Activated CD4-positive, alpha-beta memory T cell treated with anti-CD3 and anti-CD28 coated beads, Interleukin-2, amount 10 ng/mL, durations not matched to agents 7 days and 5 days (primary cell): ENCODE measurements around the gene ACKR4. TPM values are rescaled to one million over a fixed set of nuclear protein-coding genes. Genes with fewer than 3 reads are reported as not detected.
"Not testable (repeated sequence)": the region's sequence is repeated elsewhere in the genome, so short reads cannot be mapped to it uniquely, and the experiment has no call there.

ENCODE experiments used
- CTCF ChIA-PET: fragments of 350-600 bp; sonication (Branson Sonifier 250); formaldehyde crosslinking; loops from one replicate; lab custom pipeline; 2021; ENCODE audit warnings: antibody characterized with exemption, inconsistent platforms; lab: Charles Lee
- POLR2A ChIA-PET: fragments of 350-600 bp; sonication (Branson Sonifier 250); formaldehyde crosslinking; loops from one replicate; lab custom pipeline; 2021; ENCODE audit warnings: antibody characterized with exemption; lab: Charles Lee
- DNase-seq: peaks from one replicate; pipeline ENCODE4 v3.0.0-alpha.2; 2020
- H3K27ac Mint-ChIP-seq: one replicate; pipeline ENCODE4 v1.8.0; 2021; ENCODE audit warnings: mild to moderate bottlenecking, mixed read lengths
- H3K27me3 Mint-ChIP-seq: one replicate; pipeline ENCODE4 v1.8.0; 2021; ENCODE audit warnings: mixed read lengths
- H3K36me3 Mint-ChIP-seq: one replicate; pipeline ENCODE4 v1.8.0; 2021; ENCODE audit warnings: low read depth, mixed read lengths
- H3K4me1 Mint-ChIP-seq: one replicate; pipeline ENCODE4 v1.8.0; 2021; ENCODE audit warnings: mixed read lengths
- H3K4me3 Mint-ChIP-seq: one replicate; pipeline ENCODE4 v1.8.0; 2021; ENCODE audit warnings: mild to moderate bottlenecking, mixed read lengths
- H3K9me3 Mint-ChIP-seq: one replicate; pipeline ENCODE4 v1.8.0; 2021; ENCODE audit warnings: mixed read lengths
- total RNA-seq, 2 experiments: library from RNA; stranded (reverse); gene quantifications; one replicate each; pipeline ENCODE4 v1.2.3, GENCODE V29; 2021

Gene ACKR4
- total RNA-seq = not detected

DNA sequence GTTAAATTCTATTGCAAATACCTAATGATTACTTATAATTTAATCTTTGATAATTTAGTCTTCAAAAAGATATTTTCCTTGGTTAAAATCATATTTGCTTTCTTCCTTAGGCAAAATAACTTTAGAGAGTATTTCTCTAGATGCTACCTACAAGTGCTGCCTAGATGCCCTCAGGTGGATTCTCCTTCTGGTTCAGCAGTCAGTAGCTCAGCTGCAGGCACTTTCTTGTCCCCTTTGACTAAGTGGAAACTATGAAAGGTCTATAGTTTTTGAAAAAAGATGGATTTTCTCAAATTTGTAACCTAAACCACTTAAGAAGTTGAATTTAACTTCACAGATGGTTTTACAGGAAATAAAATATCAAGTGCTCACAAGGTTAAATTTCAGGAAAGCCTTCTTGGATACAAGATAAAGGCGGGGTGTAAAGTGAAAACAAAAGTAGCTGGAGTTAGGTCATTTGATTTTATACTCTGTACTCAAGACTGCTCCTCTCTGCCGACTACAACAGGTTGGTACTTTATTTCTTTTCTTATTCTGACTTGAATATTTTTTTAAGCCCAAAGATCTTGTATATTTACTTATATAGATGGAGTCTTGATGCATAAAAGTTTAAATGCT is at the start of gene ACKR4:
ACKR4 (plus strand) TSS at position 455 of the 618 bp plus-strand sequence. CDS start 3,128 bp downstream, outside the sequence.
- Mint-ChIP-seq H3K27me3 (no peaks in the 10 kb centered on the region), H3K4me3 (no peak within 1 kb of the TSS), H3K36me3 (peaks cover 15% of the 10 kb centered on the region), H3K4me1 (no peaks in the 10 kb centered on the region), H3K27ac (no peak within 1 kb of the TSS), H3K9me3 (no peaks in the 10 kb centered on the region)
- ChIA-PET CTCF (no interaction called here), POLR2A (no interaction called here)
- DNase-seq = no peak

DNA sequence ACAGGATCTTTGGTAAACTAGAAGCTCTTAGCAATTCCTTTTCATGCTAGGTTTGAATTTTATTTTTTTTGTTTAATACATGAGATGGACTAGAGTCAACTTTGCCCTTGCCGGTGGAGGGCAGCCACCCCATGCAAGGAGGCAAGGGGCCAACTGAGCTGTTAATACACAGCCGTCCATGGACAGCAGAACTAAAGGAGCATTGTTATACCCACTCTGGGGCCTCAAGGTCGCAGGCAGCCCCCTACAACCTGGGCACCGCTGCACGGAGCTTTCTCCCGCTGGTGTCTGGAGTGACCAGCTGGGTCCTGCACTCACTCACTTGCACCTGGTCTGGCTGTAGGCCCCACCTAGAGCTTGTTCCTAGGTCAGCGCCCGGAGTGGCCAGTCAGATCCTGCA is 47.9 kb upstream of the ACKR4 start:
- no peak overlapping the region for H3K4me3 Mint-ChIP-seq
- H3K27ac Mint-ChIP-seq = no peak overlapping the region
- no peaks in the 10 kb centered on the region for H3K9me3 Mint-ChIP-seq
- DNase-seq = no peak
- H3K27me3 Mint-ChIP-seq = no peaks in the 10 kb centered on the region
- H3K36me3 Mint-ChIP-seq = no peaks in the 10 kb centered on the region
- POLR2A ChIA-PET = no interaction called here
- CTCF ChIA-PET = interaction anchor here (0.8 to 1.0 kb wide), 2 partner anchors 12 to 13 kb away, joined by 3 read pairs; no protein-coding TSS in a partner anchor
- H3K4me1 Mint-ChIP-seq = peaks cover 19% of the 10 kb centered on the region

DNA sequence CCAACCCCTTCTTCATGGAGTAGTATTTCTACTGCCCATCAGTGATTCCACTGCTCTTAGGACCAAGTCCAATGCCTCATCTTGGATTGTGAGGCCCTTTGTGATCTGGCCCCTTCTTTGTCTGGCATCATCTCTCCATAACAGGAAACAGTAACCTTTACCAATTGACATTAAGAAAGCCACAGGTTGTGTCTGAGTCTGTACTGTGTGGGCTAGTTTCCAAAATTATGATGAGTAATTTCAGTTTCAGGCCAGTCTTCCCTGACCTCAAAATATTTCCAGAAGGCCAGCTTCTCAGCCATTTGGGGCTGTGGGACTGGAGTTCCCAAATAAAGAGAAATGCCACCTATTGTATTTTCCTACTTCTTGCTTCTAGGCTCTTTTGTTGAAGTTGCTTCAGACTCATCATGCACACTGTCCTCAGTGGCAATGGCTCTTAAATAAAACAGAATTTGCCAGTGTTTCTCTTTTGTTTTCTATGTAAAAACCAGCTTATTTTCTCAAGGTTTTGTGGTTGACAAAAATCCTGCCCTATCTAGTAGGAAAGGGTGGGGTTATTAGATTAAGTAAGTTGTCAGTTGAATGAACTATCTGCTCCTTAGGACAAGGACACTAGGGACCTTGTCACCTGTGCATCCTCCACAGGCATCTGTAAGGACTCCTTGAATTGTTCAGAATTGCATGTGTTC is 47.0 kb upstream of the ACKR4 start:
- ChIA-PET POLR2A (no interaction called here), CTCF (no interaction called here)
- H3K27ac Mint-ChIP-seq = peak overlapping the region; percentile 22
- no peaks in the 10 kb centered on the region for H3K27me3 Mint-ChIP-seq
- DNase-seq = no peak
- H3K4me1 Mint-ChIP-seq = peaks cover 17% of the 10 kb centered on the region
- no peak overlapping the region for H3K4me3 Mint-ChIP-seq
- no peaks in the 10 kb centered on the region for H3K9me3 Mint-ChIP-seq
- no peaks in the 10 kb centered on the region for H3K36me3 Mint-ChIP-seq

DNA sequence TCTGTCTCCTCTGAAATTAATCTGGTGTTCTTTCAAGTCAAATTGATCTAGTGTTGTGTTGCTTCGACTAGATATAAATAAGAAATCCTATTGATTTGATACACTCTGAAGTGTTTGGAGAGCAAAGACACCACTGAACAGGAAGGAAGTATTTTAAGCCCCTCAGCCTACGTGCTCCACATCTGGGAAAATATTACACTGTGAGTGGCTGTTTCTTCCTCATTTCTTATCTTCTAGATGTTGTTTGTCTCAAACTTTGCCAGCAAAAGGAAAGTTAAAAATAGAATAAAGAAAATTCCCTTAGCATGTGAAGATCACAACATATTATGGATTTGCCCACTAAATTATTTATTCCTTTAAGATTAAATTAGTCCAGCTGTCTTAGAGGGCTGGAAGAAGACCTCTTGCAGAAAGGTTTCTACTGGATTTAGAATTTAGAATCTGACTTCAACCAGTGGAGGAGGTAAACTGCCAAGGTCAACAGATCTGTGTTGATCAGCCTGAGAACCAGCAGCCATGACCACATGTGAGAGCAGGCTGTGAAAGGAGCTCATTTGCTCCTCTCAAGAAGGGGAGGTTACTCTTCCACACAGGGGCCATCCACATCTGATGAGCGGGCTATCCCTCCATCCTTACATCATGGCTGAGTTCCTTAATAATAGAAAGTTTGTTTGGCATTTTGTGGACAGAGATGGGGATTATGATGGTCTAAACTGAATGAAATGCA is 46.3 kb upstream of the ACKR4 start:
- no peak for DNase-seq
- Mint-ChIP-seq H3K27me3 (no peaks in the 10 kb centered on the region), H3K4me1 (peaks cover 17% of the 10 kb centered on the region), H3K36me3 (no peaks in the 10 kb centered on the region), H3K9me3 (no peaks in the 10 kb centered on the region), H3K27ac (no peak overlapping the region), H3K4me3 (no peak overlapping the region)
- ChIA-PET POLR2A (no interaction called here), CTCF (interaction anchor here (1.4 kb wide), 1 partner anchor 14 kb away, joined by 3 read pairs; no protein-coding TSS in a partner anchor)

DNA sequence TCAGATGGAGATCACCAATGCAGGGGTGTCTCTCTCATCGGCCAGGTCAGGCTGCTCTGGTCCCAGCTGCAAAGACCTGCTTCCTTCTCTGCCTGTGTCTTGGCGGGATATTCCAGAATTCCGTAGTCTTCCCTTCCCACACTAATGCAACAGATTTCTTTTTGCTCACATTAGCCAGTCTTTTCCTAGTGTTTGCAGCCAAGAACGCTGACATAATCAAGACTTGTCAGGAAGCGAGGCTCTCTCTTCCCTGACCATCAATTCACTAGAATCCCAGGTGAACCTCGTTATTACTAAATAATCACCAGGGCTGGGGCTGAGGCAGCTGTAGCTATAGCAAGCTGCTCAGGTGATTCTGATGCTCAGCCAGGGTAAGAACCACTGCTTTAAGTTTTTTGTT is 43.2 kb upstream of the ACKR4 start:
- Mint-ChIP-seq H3K4me3 (no peak overlapping the region), H3K27ac (no peak overlapping the region), H3K36me3 (no peaks in the 10 kb centered on the region), H3K9me3 (no peaks in the 10 kb centered on the region), H3K27me3 (no peaks in the 10 kb centered on the region), H3K4me1 (peaks cover 17% of the 10 kb centered on the region)
- ChIA-PET CTCF (no interaction called here), POLR2A (no interaction called here)
- no peak for DNase-seq

DNA sequence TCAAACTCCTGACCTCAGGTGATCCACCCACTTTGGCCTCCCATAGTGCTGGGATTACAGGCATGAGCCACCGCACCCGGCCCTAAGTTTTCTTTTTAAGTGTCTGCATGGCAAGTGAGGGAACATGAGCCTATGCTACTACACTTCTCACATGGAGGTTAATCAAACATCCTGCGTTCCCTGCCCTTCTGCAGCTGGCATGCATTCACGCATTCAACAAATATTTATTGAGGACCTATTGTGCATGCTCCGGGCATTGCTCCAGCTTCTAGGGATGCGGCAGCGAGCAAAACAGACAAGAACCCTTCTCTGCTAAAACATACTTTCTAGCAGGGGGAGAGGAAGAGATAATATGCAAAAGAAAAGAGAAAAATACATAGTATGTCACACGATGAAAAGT is 42.6 kb upstream of the ACKR4 start:
- H3K4me3 Mint-ChIP-seq = no peak overlapping the region
- H3K27ac Mint-ChIP-seq = no peak overlapping the region
- H3K9me3 Mint-ChIP-seq = no peaks in the 10 kb centered on the region
- H3K27me3 Mint-ChIP-seq = no peaks in the 10 kb centered on the region
- H3K4me1 Mint-ChIP-seq = peaks cover 15% of the 10 kb centered on the region
- CTCF ChIA-PET = no interaction called here
- POLR2A ChIA-PET = no interaction called here
- no peak for DNase-seq
- H3K36me3 Mint-ChIP-seq = no peaks in the 10 kb centered on the region

DNA sequence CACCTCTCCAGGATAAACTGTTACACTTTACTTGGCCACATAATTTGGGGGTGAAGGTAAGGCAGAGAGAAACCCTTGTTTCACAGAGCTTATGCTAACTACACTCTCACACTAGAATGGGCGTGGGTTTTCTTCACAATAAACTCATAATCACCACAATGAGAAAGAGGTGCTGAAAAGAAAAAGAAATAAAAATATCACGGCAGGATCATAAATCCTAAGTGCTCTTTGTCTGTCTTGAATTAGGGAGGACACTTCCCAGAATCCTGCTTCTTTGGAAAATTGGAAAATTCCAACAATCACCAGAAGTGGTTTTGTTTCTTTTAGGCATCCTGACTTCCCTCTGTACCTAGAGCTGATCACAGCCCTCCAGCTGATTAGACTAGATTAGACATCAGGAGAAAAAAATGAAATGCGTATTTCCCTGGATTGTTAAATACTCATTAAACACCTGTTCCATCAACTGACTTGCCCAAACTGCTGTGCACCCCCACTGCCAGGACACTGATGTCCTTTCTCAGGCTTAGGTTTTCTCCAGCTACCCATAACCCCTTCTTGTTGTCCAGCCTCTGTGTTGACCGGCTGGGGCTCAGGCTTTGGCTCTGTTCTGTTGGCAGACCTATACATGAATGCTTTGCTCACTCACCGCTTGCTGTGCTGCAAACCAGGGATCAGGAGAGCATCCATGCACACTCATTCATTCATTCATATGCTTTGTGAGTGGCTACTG is 41.6 kb upstream of the ACKR4 start:
- no peaks in the 10 kb centered on the region for H3K36me3 Mint-ChIP-seq
- H3K4me1 Mint-ChIP-seq = peaks cover 5% of the 10 kb centered on the region
- no peaks in the 10 kb centered on the region for H3K27me3 Mint-ChIP-seq
- H3K4me3 Mint-ChIP-seq = no peak overlapping the region
- no peaks in the 10 kb centered on the region for H3K9me3 Mint-ChIP-seq
- no peak for DNase-seq
- H3K27ac Mint-ChIP-seq = no peak overlapping the region
- POLR2A ChIA-PET = no interaction called here
- CTCF ChIA-PET = no interaction called here

DNA sequence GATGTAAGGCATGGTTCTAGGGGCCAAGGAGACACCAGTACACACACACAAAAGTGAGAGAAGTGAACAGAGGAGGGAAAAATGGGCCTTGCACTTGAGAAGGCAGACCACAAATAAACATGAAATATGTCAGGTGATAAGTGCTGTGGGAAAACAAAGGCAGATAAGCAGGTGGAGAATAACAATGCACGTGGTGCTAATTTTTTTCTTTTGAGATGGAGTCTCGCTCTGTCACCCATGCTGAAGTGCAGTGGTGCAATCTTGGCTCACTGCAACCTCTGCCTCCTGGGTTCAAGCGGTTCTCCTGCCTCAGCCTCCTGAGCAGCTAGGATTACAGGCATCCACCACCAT is 41.1 kb upstream of the ACKR4 start:
- CTCF ChIA-PET, POLR2A ChIA-PET, H3K4me1 Mint-ChIP-seq, DNase-seq, H3K36me3 Mint-ChIP-seq, H3K4me3 Mint-ChIP-seq, H3K9me3 Mint-ChIP-seq, H3K27ac Mint-ChIP-seq, H3K27me3 Mint-ChIP-seq: not testable (repeated sequence)

DNA sequence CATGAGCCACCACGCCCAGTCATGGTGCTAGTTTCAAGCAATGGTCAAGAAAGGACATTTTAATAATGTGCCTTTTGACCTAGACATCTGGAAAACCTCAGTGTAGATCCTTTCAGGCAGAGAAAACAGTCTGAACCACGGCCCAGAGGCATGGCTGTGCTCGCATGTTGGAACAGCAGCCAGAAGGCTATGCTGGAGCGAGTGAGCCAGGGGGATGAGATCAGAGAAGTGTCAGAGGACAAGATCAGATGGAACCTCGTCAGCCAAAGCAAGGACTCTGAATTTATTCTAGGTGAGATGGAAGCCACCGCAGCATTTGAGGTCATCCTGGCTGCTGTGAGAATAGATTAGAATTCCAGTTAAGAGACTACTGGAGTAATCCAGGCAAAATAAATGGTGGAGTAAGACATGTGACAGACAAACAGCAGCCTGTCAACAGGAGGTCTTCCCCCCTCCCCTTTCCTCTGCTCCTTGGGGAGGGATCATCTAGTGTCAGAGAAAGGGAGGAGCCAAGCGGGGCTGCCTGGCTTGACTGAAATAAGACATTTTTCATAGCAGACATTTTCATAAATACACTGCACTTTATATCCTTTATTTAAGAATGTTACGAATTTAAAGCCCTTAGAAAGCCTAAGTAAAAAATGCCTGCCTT is 40.4 kb upstream of the ACKR4 start:
- no peak overlapping the region for H3K27ac Mint-ChIP-seq
- no peak overlapping the region for H3K4me3 Mint-ChIP-seq
- CTCF ChIA-PET = interaction anchor here (1.1 kb wide), 1 partner anchor 86 kb away, joined by 4 read pairs; no protein-coding TSS in a partner anchor
- no peaks in the 10 kb centered on the region for H3K36me3 Mint-ChIP-seq
- DNase-seq = no peak
- no peaks in the 10 kb centered on the region for H3K27me3 Mint-ChIP-seq
- H3K4me1 Mint-ChIP-seq = no peaks in the 10 kb centered on the region
- POLR2A ChIA-PET = no interaction called here
- H3K9me3 Mint-ChIP-seq = no peaks in the 10 kb centered on the region

DNA sequence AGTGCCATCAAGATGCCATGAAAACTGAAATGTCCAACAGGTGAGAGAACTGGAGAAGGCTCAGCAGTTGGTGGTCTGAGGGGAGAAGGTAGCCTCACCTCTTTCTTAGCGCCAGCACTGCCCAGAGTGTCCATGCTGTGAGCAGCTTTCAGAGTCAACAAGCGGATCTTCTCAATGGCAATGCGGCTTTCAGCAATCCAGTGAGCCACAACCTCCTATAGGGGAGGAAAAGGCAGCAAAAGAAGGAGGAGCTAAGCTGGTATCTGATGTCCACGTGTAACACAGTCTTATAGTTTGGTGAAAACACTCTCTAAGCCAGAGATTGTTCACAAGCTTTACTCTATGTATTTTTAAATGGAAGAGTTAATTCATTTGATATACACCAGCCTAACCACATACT is 36.1 kb upstream of the ACKR4 start:
- Mint-ChIP-seq H3K4me3 (no peak overlapping the region), H3K36me3 (peaks cover 3% of the 10 kb centered on the region), H3K27ac (no peak overlapping the region), H3K27me3 (no peaks in the 10 kb centered on the region), H3K9me3 (no peaks in the 10 kb centered on the region), H3K4me1 (no peaks in the 10 kb centered on the region)
- ChIA-PET POLR2A (no interaction called here), CTCF (no interaction called here)
- DNase-seq = no peak

DNA sequence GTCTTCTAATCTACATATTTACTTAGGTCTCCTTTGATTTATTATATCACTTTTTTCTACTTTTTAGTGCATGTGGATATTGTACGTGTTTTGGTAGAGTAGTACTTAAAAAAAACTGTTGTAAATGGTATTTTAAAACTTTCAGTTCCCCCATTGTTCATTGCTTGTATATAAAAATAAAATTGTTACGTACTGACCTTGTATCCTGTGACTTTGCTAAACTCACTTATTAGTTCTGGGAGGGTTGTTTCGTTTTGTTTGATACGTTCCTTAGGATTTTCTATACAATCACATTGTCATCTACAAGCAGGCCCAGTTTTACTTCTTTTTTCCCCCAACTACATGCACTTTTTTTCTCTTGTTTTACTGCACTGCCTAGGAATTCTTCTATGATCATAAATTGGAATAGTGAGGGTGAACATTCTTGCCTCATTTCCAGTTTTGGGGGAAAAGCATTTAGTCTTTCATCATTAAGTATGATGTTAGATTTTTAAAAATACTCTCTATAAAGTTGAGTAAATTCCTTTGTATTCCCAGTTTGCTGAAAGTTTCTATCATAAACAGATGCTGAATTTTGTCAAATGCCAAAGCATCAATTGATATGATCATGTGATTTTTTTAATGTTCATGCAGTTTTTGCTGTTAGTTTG is 33.5 kb upstream of the ACKR4 start:
- no peaks in the 10 kb centered on the region for H3K9me3 Mint-ChIP-seq
- DNase-seq = no peak
- peaks cover 3% of the 10 kb centered on the region for H3K36me3 Mint-ChIP-seq
- H3K4me1 Mint-ChIP-seq = peaks cover 2% of the 10 kb centered on the region
- H3K27me3 Mint-ChIP-seq = no peaks in the 10 kb centered on the region
- ChIA-PET POLR2A (no interaction called here), CTCF (no interaction called here)
- no peak overlapping the region for H3K4me3 Mint-ChIP-seq
- no peak overlapping the region for H3K27ac Mint-ChIP-seq

DNA sequence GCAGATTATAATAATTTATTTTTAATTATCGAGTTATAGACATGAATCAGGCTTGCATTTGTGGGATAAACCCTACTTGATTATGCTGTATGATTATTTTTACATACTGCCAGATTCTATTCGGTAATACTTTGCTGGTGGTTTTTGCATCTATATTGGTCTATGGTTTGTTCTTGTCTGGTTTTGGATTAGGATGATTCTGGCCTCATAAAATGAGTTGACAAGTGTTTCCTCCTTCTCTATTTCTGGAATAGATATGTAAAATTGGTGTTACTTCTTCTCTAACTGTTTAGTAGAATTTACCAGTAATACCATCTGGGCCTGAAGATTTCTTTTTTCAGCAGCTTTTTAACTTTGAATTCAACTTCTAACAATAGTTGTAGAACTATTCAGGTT is 33.0 kb upstream of the ACKR4 start:
- no peaks in the 10 kb centered on the region for H3K27me3 Mint-ChIP-seq
- H3K9me3 Mint-ChIP-seq = no peaks in the 10 kb centered on the region
- no peak for DNase-seq
- ChIA-PET POLR2A (no interaction called here), CTCF (no interaction called here)
- peaks cover 7% of the 10 kb centered on the region for H3K4me1 Mint-ChIP-seq
- no peak overlapping the region for H3K27ac Mint-ChIP-seq
- peaks cover 3% of the 10 kb centered on the region for H3K36me3 Mint-ChIP-seq
- no peak overlapping the region for H3K4me3 Mint-ChIP-seq
